HepG2 (cell line): ENCODE results near the gene PHLPP2. TPM values are rescaled to one million over a fixed set of nuclear protein-coding genes. Genes with fewer than 3 reads are reported as not detected.

Experiments used
- BATF2 ChIP-seq: sonication (generic); formaldehyde crosslinking; IDR thresholded peaks from 2 replicates; pipeline ENCODE4 v1.8.0; 2022; ENCODE audit warnings: mild to moderate bottlenecking, missing genetic modification reagents, moderate library complexity
- EEA1 ChIP-seq: sonication (generic); formaldehyde crosslinking; IDR thresholded peaks from 2 replicates; pipeline ENCODE4 v1.5.1; 2020; ENCODE audit warnings: mild to moderate bottlenecking, missing genetic modification reagents, borderline replicate concordance
- ESRRA ChIP-seq: sonication (generic); formaldehyde crosslinking; IDR thresholded peaks from 2 replicates; pipeline ENCODE4 v1.5.1; 2020; ENCODE audit warnings: mild to moderate bottlenecking, low read depth, missing genetic modification reagents
- FOXP4 ChIP-seq: sonication (generic); formaldehyde crosslinking; IDR thresholded peaks from 2 replicates; pipeline ENCODE4 v1.4.0; 2020; ENCODE audit warnings: missing genetic modification reagents
- GPN1 ChIP-seq: sonication (generic); formaldehyde crosslinking; IDR thresholded peaks from 2 replicates; pipeline ENCODE4 v1.5.1; 2020; ENCODE audit warnings: missing genetic modification reagents, borderline replicate concordance
- KAT8 ChIP-seq: IDR thresholded peaks from 2 replicates; pipeline ENCODE4 v1.6.1; 2016; ENCODE audit warnings: missing genetic modification reagents, missing compliant biosample characterization
- KLF15 ChIP-seq: sonication (generic); formaldehyde crosslinking; IDR thresholded peaks from 2 replicates; pipeline ENCODE4 v1.8.1; 2023; ENCODE audit warnings: borderline replicate concordance, mild to moderate bottlenecking, inconsistent platforms, missing genetic modification reagents, mixed read lengths
- MAFG ChIP-seq: sonication (generic); formaldehyde crosslinking; IDR thresholded peaks from 2 replicates; pipeline ENCODE4 v1.5.1; 2020; ENCODE audit warnings: mild to moderate bottlenecking, missing genetic modification reagents
- PBX2 ChIP-seq: IDR thresholded peaks from 2 replicates; pipeline ENCODE4 v1.6.1; 2016; ENCODE audit warnings: control low read depth
- PHF8 ChIP-seq: sonication (generic); formaldehyde crosslinking; IDR thresholded peaks from 2 replicates; pipeline ENCODE4 v1.5.0; 2020; ENCODE audit warnings: missing genetic modification reagents
- PITX1 ChIP-seq: sonication (generic); formaldehyde crosslinking; IDR thresholded peaks from 2 replicates; pipeline ENCODE4 v1.5.1; 2020; ENCODE audit warnings: mild to moderate bottlenecking, missing genetic modification reagents
- POLR2AphosphoS2 ChIP-seq: IDR thresholded peaks from 2 replicates; pipeline ENCODE4 v1.6.1; 2011; ENCODE audit warnings: low read depth, low read length, improper control_type of control experiment
- PPARG ChIP-seq: conservative IDR thresholded peaks from 2 replicates; pipeline ENCODE4 v1.6.1; 2016; ENCODE audit warnings: missing biosample characterization, missing genetic modification reagents
- RFXAP ChIP-seq: sonication (generic); formaldehyde crosslinking; IDR thresholded peaks from 2 replicates; pipeline ENCODE4 v1.4.0; 2020; ENCODE audit warnings: missing genetic modification reagents, borderline replicate concordance
- SCMH1 ChIP-seq: sonication (generic); formaldehyde crosslinking; IDR thresholded peaks from 2 replicates; pipeline ENCODE4 v1.9.0; 2021; ENCODE audit warnings: missing genetic modification reagents, mild to moderate bottlenecking, borderline replicate concordance
- SMAD9 ChIP-seq: sonication (generic); formaldehyde crosslinking; IDR thresholded peaks from 2 replicates; pipeline ENCODE4 v1.5.1; 2020; ENCODE audit warnings: mild to moderate bottlenecking, missing genetic modification reagents
- SMC3 ChIP-seq: IDR thresholded peaks from 2 replicates; pipeline ENCODE4 v1.6.1; 2011; ENCODE audit warnings: low read length, improper control_type of control experiment
- SNAPC2 ChIP-seq: sonication (generic); formaldehyde crosslinking; IDR thresholded peaks from 2 replicates; pipeline ENCODE4 v1.8.1; 2022; ENCODE audit warnings: mild to moderate bottlenecking, missing genetic modification reagents
- SP2 ChIP-seq: sonication (generic); formaldehyde crosslinking; IDR thresholded peaks from 2 replicates; pipeline ENCODE4 v1.5.1; 2020; ENCODE audit warnings: mild to moderate bottlenecking, missing genetic modification reagents
- TIGD3 ChIP-seq: sonication (generic); formaldehyde crosslinking; IDR thresholded peaks from 2 replicates; pipeline ENCODE4 v1.5.1; 2020; ENCODE audit warnings: mild to moderate bottlenecking, missing genetic modification reagents, borderline replicate concordance
- TMF1 ChIP-seq: sonication (generic); formaldehyde crosslinking; IDR thresholded peaks from 2 replicates; pipeline ENCODE4 v1.8.1; 2022; ENCODE audit warnings: low read depth, missing genetic modification reagents
- TOPORS ChIP-seq: sonication (generic); formaldehyde crosslinking; IDR thresholded peaks from 2 replicates; pipeline ENCODE4 v1.8.0; 2023; ENCODE audit warnings: mild to moderate bottlenecking, missing genetic modification reagents
- ZFP37 ChIP-seq: sonication (generic); formaldehyde crosslinking; IDR thresholded peaks from 2 replicates; pipeline ENCODE4 v1.4.0; 2020; ENCODE audit warnings: missing genetic modification reagents, borderline replicate concordance
- ZMYM3 ChIP-seq: sonication (generic); formaldehyde crosslinking; IDR thresholded peaks from 2 replicates; pipeline ENCODE4 v1.5.1; 2020; ENCODE audit warnings: mild to moderate bottlenecking, missing genetic modification reagents
- ZNF350 ChIP-seq: sonication (generic); formaldehyde crosslinking; IDR thresholded peaks from 2 replicates; pipeline ENCODE4 v1.4.0; 2020; ENCODE audit warnings: mild to moderate bottlenecking, low read depth, missing genetic modification reagents, borderline replicate concordance
- ZNF598 ChIP-seq: sonication (generic); formaldehyde crosslinking; IDR thresholded peaks from 2 replicates; pipeline ENCODE4 v1.5.1; 2020; ENCODE audit warnings: mild to moderate bottlenecking, missing genetic modification reagents, borderline replicate concordance
- ZNF781 ChIP-seq: sonication (generic); formaldehyde crosslinking; IDR thresholded peaks from 2 replicates; pipeline ENCODE4 v1.5.1; 2020; ENCODE audit warnings: borderline replicate concordance, mild to moderate bottlenecking, missing genetic modification reagents; ENCODE audit errors: not compliant biosample characterization
- ZNF83 ChIP-seq: sonication (generic); formaldehyde crosslinking; IDR thresholded peaks from 2 replicates; pipeline ENCODE4 v1.4.0; 2020; ENCODE audit warnings: missing genetic modification reagents, mild to moderate bottlenecking, borderline replicate concordance
- polyA plus RNA-seq, 8 experiments: library from polyadenylated mRNA; depleted of rRNA in 3 of 8; stranded (reverse) in 7 of 8; unstranded in 1 of 8; fragments of >200 nt; fragmentation: Illumina TruSeq in 4 of 8; extraction: Trizol in 4 of 8; gene quantifications; 2 replicates each; pipeline versions ENCODE4 v1.2.1 to v1.2.3, GENCODE V29; 2011 to 2016; ENCODE audit warnings: low read depth in 4 of 8, missing spikeins in 1 of 8, mixed read lengths in 1 of 8; ENCODE audit not compliant: insufficient read depth in 1 of 8
- total RNA-seq, 5 experiments: library from RNA; depleted of rRNA; stranded (reverse); fragments of >200 nt; fragmentation: Illumina TruSeq; extraction: Trizol; gene quantifications; 2 replicates each; pipeline ENCODE4 v1.2.3, GENCODE V29; 2016; ENCODE audit warnings: low read depth in 1 of 5

The PHLPP2 gene
- total and polyA plus RNA-seq, 2 of the 13 experiments (the other 11 are each of a cell fraction or from before 2014, with no cell fraction given): 8.9 TPM

GRCh38 chr16:71600822-71601221 lies 123.7 kb downstream of the PHLPP2 start (continued):
- TF ChIP-seq PHF8 (CRISPR knock-in tag) (no peak), ZNF350 (CRISPR knock-in tag) (peak; percentile 47; the same call in 1 of the 2 replicates), PPARG (peak; percentile 67), PBX2 (no peak), ZNF83 (CRISPR knock-in tag) (peak; percentile 57; the same call in 1 of the 2 replicates), KLF15 (no peak), PITX1 (CRISPR knock-in tag) (0 out of 2 replicates have a peak, but pooled peaks have one; percentile 45), KAT8 (0 out of 2 replicates have a peak, but pooled peaks have one; percentile 21), SP2 (CRISPR knock-in tag) (no peak), FOXP4 (peak; percentile 27; the same call in 1 of the 2 replicates), ZNF598 (CRISPR knock-in tag) (no peak), MAFG (CRISPR knock-in tag) (no peak), SMAD9 (CRISPR knock-in tag) (no peak), SNAPC2 (CRISPR knock-in tag) (no peak), ESRRA (CRISPR knock-in tag) (no peak), RFXAP (no peak; the same call in 1 of the 2 replicates), TMF1 (CRISPR knock-in tag) (no peak), SMC3 (peak; percentile 75), ZMYM3 (CRISPR knock-in tag) (peak; percentile 63), EEA1 (no peak), ZFP37 (CRISPR knock-in tag) (no peak), GPN1 (CRISPR knock-in tag) (no peak), SCMH1 (no peak), TOPORS (CRISPR knock-in tag) (no peak), ZNF781 (CRISPR knock-in tag) (peak; percentile 43), BATF2 (CRISPR knock-in tag) (no peak), POLR2AphosphoS2 (no peak), TIGD3 (CRISPR knock-in tag) (no peak)
